GM21360 (cell line): ENCODE measurements around the gene LRRC4B.

ENCODE experiments used
- ATAC-seq: cut with Tn5 transposase; IDR thresholded peaks from one replicate; pipeline ENCODE4 v1.9.1; 2021; ENCODE audit warnings: mild to moderate bottlenecking, moderate library complexity; ENCODE audit not compliant: unreplicated experiment

LRRC4B gene

GRCh38 chr19:50467566-50467965 lies 100.7 kb downstream of the LRRC4B start:
- ATAC-seq: no peak
